K562 (cell line): ENCODE results near the gene FGGY. TPM values are rescaled to one million over a fixed set of nuclear protein-coding genes. Genes with fewer than 3 reads are reported as not detected.
A peak's percentile ranks its signal among the peaks of the same experiment; 100 is the strongest.

ENCODE experiments used
- ATAC-seq: fragments of 200-7000 bp; cut with Tn5 transposase; 3 replicates; pipeline ENCODE4 v1.9.1; 2020; ENCODE audit warnings: moderate library complexity
- BruUV-seq: library from RNA; stranded (reverse); fragments of 400-500 nt; replicated peaks from 2 replicates; lab custom pipeline; 2021; lab: Mats Ljungman, UMichigan
- CTCF ChIA-PET: fragments of 300-600 bp; formaldehyde crosslinking; extraction: SDS; loops from one replicate; lab custom pipeline; 2021; ENCODE audit warnings: low intra/inter-chr PET ratio; lab: Yijun Ruan, JAX
- POLR2A ChIA-PET: fragments of 300-600, 350-650 bp; sonication (Branson Sonifier 250); formaldehyde crosslinking; extraction: SDS; loops from one replicate; lab custom pipeline; 2021; ENCODE audit warnings: antibody characterized with exemption, inconsistent platforms; lab: Yijun Ruan, JAX
- DNase-seq, 4 experiments: peaks; one replicate each; pipeline versions ENCODE4 v3.0.0 to v3.0.0-alpha.2; 2011 to 2018; ENCODE audit warnings: low spot score in 3 of 4, mixed read lengths in 3 of 4; ENCODE audit errors: extremely low read depth in 1 of 4
- FAIRE-seq: peaks from 2 replicates; lab custom pipeline; 2011; peaks lifted over from hg19 to GRCh38; lab: Jason Lieb, UNC
- H2AFZ ChIP-seq: 2 replicates; pipeline ENCODE4 v1.6.0; 2011; ENCODE audit warnings: low read depth, low read length, control low read depth, inconsistent platforms
- H3K27ac ChIP-seq: fragments of 200-600 bp; 3 replicates; pipeline ENCODE4 v1.8.0; 2011; ENCODE audit warnings: low read depth, mild to moderate bottlenecking, control low read depth, inconsistent platforms, low read length, moderate library complexity, mixed read lengths; ENCODE audit errors: extremely low read depth
- H3K27me3 ChIP-seq, 2 experiments: fragments of 300-600 bp in 1 of 2; 2 replicates in 1 of 2; 3 replicates in 1 of 2; pipeline versions ENCODE4 v1.6.0 to v1.8.0; 2011; ENCODE audit warnings: inconsistent platforms in 2 of 2, low read length in 2 of 2, mild to moderate bottlenecking in 1 of 2, mixed read lengths in 1 of 2, moderate library complexity in 1 of 2; ENCODE audit not compliant: control insufficient read depth in 2 of 2, insufficient read depth in 2 of 2
- H3K36me3 ChIP-seq: fragments of 300-600 bp; 3 replicates; pipeline ENCODE4 v1.8.0; 2011; ENCODE audit warnings: mild to moderate bottlenecking, low read length, inconsistent platforms; ENCODE audit not compliant: control insufficient read depth, insufficient read depth
- H3K4me1 ChIP-seq, 2 experiments: fragments of 200-600 bp in 1 of 2; replicated peaks in 1 of 2; 2 replicates in 1 of 2; 3 replicates in 1 of 2; pipeline versions ENCODE4 v1.5.1 to v1.8.0; 2011; ENCODE audit warnings: inconsistent platforms in 2 of 2, low read length in 2 of 2, mild to moderate bottlenecking in 1 of 2, mixed read lengths in 1 of 2, moderate library complexity in 1 of 2; ENCODE audit not compliant: control insufficient read depth in 2 of 2, insufficient read depth in 2 of 2
- H3K4me2 ChIP-seq: 2 replicates; pipeline ENCODE4 v1.6.1; 2011; ENCODE audit warnings: low read length, control low read depth, inconsistent platforms, mixed read lengths; ENCODE audit not compliant: insufficient read depth
- H3K4me3 ChIP-seq: fragments of 200-600 bp; sonication (generic), shearing (Covaris generic); 2 replicates; pipeline ENCODE4 v1.5.1; 2016; ENCODE audit warnings: control low read depth, inconsistent platforms
- H3K79me2 ChIP-seq: fragments of 200-600 bp; 3 replicates; pipeline ENCODE4 v1.8.0; 2011; ENCODE audit warnings: low read length, inconsistent platforms; ENCODE audit not compliant: control insufficient read depth, insufficient read depth
- H3K9ac ChIP-seq, 2 experiments: 2 replicates each; pipeline versions ENCODE4 v1.6.0 to v1.6.1; 2011; ENCODE audit warnings: low read depth in 2 of 2, low read length in 2 of 2, control low read depth in 1 of 2, inconsistent platforms in 1 of 2, mild to moderate bottlenecking in 1 of 2, mixed read lengths in 1 of 2; ENCODE audit not compliant: insufficient read depth in 1 of 2
- H3K9me1 ChIP-seq: one replicate; pipeline ENCODE4 v1.6.0; 2011; ENCODE audit warnings: inconsistent platforms, mild to moderate bottlenecking, low read length, moderate library complexity; ENCODE audit not compliant: control insufficient read depth, insufficient read depth
- H3K9me3 ChIP-seq: replicated peaks from 2 replicates; pipeline ENCODE4 v1.5.1; 2011; ENCODE audit warnings: low read depth, low read length, inconsistent platforms; ENCODE audit not compliant: control insufficient read depth, insufficient read depth
- H4K20me1 ChIP-seq: replicated peaks from 2 replicates; pipeline ENCODE4 v1.6.1; 2011; ENCODE audit warnings: low read length, inconsistent platforms, mixed read lengths; ENCODE audit not compliant: control insufficient read depth, insufficient read depth
- CREM ChIP-seq: IDR thresholded peaks from 2 replicates; pipeline ENCODE4 v1.6.1; 2014; ENCODE audit warnings: antibody characterized with exemption, low read depth
- CSDE1 ChIP-seq, 2 experiments: fragments of 450-650 bp; IDR thresholded peaks; 2 replicates each; pipeline ENCODE4 v1.6.1; 2016; ENCODE audit warnings: mild to moderate bottlenecking in 1 of 2
- EP300 ChIP-seq: IDR thresholded peaks from 2 replicates; pipeline ENCODE4 v1.6.1; 2012; ENCODE audit warnings: low read length, improper control_type of control experiment
- HCFC1 ChIP-seq: IDR thresholded peaks from 2 replicates; pipeline ENCODE4 v1.6.1; 2012; ENCODE audit warnings: low read depth, low read length, improper control_type of control experiment
- HNRNPH1 ChIP-seq: fragments of 200-400 bp; formaldehyde crosslinking; optimal IDR thresholded peaks from 2 replicates; pipeline ENCODE3; 2017; ENCODE audit warnings: low read depth, mild to moderate bottlenecking, low read length, moderate library complexity
- MTF1 ChIP-seq: fragments of 250-450 bp; sonication (Bioruptor Pico); IDR thresholded peaks from 2 replicates; pipeline ENCODE4 v1.9.0; 2021; ENCODE audit warnings: moderate library complexity, mild to moderate bottlenecking, inconsistent platforms, borderline replicate concordance
- RFX1 ChIP-seq: fragments of 450-650 bp; IDR thresholded peaks from 2 replicates; pipeline ENCODE4 v1.6.1; 2016; ENCODE audit warnings: mild to moderate bottlenecking, moderate library complexity
- SNIP1 ChIP-seq: fragments of 450-650 bp; IDR thresholded peaks from 2 replicates; pipeline ENCODE4 v1.7.1; 2017; ENCODE audit warnings: low read depth, mild to moderate bottlenecking
- STAG1 ChIP-seq: sonication (generic); formaldehyde crosslinking; IDR thresholded peaks from 2 replicates; pipeline ENCODE4 v1.5.0; 2020; ENCODE audit warnings: missing genetic modification reagents, borderline replicate concordance
- STAT5B ChIP-seq: fragments of 250-450 bp; sonication (Bioruptor Pico); IDR thresholded peaks from 2 replicates; pipeline ENCODE4 v1.8.0; 2021; ENCODE audit warnings: mild to moderate bottlenecking, inconsistent platforms
- TAF15 ChIP-seq: fragments of 200-400 bp; formaldehyde crosslinking; IDR thresholded peaks from 2 replicates; pipeline ENCODE4 v1.6.1; 2017; ENCODE audit warnings: mild to moderate bottlenecking, low read depth, low read length, moderate library complexity
- TAF7 ChIP-seq: fragments of 450-650 bp; IDR thresholded peaks from 2 replicates; pipeline ENCODE4 v1.6.1; 2016; ENCODE audit warnings: missing genetic modification characterization, missing compliant biosample characterization
- TEAD1 ChIP-seq, 2 experiments: fragments of 450-650 bp in 1 of 2; sonication (generic) in 1 of 2; formaldehyde crosslinking; IDR thresholded peaks; 2 replicates each; pipeline versions ENCODE4 v1.4.0 to v1.8.0; 2020 to 2022; ENCODE audit warnings: mild to moderate bottlenecking in 2 of 2, missing genetic modification reagents in 1 of 2
- TEAD4 ChIP-seq, 2 experiments: sonication (generic) in 1 of 2; formaldehyde crosslinking in 1 of 2; IDR thresholded peaks; 2 replicates each; pipeline versions ENCODE4 v1.6.1 to v1.8.0; 2012 to 2022; ENCODE audit warnings: borderline replicate concordance in 1 of 2, inconsistent platforms in 1 of 2, low read length in 1 of 2, mild to moderate bottlenecking in 1 of 2, missing genetic modification reagents in 1 of 2
- U2AF1 ChIP-seq: fragments of 200-400 bp; formaldehyde crosslinking; optimal IDR thresholded peaks from 2 replicates; pipeline ENCODE3; 2017; ENCODE audit warnings: mild to moderate bottlenecking, low read depth, low read length, moderate library complexity
- XRCC3 ChIP-seq: fragments of 450-650 bp; IDR thresholded peaks from 2 replicates; pipeline ENCODE4 v1.6.1; 2017; ENCODE audit warnings: mild to moderate bottlenecking, moderate library complexity
- YBX1 ChIP-seq: fragments of 450-650 bp; IDR thresholded peaks from 2 replicates; pipeline ENCODE4 v1.7.1; 2016; ENCODE audit warnings: mild to moderate bottlenecking
- ZBTB49 ChIP-seq: sonication (generic); formaldehyde crosslinking; IDR thresholded peaks from 2 replicates; pipeline ENCODE4 v1.8.0; 2022; ENCODE audit warnings: missing genetic modification reagents, mild to moderate bottlenecking, borderline replicate concordance
- ZNF175 ChIP-seq: fragments of 200-800 bp; sonication (Bioruptor generic); IDR thresholded peaks from 2 replicates; pipeline ENCODE4 v1.6.1; 2016; ENCODE audit warnings: low read depth, mild to moderate bottlenecking, missing genetic modification characterization, missing compliant biosample characterization
- ZNF282 ChIP-seq: sonication (generic); formaldehyde crosslinking; IDR thresholded peaks from 2 replicates; pipeline ENCODE4 v1.8.1; 2023; ENCODE audit warnings: missing genetic modification reagents
- ZNF76 ChIP-seq: fragments of 250-450 bp; sonication (Bioruptor Pico); IDR thresholded peaks from 2 replicates; pipeline ENCODE4 v1.4.0; 2020; ENCODE audit warnings: mild to moderate bottlenecking, moderate library complexity, borderline replicate concordance
- ZNF778 ChIP-seq: fragments of 450-650 bp; formaldehyde crosslinking; IDR thresholded peaks from 2 replicates; pipeline ENCODE4 v1.4.0; 2020; ENCODE audit warnings: mild to moderate bottlenecking, moderate library complexity
- WGBS: fragments of 100-300 bp; shearing (Covaris generic); methylation state at CpG from one replicate; pipeline ENCODE4 v1.1.6; 2016; ENCODE audit warnings: low coverage, mixed read lengths; ENCODE audit not compliant: insufficient coverage; ENCODE audit errors: missing lambda C conversion rate; 5-methylcytosine and 5-hydroxymethylcytosine counted together
- in situ Hi-C: fragments of 300-500 bp; cut with MboI; formaldehyde crosslinking; loops from 4 replicates; pipeline ENCODE4 v1.15.0; 2018; ENCODE audit warnings: inconsistent platforms, mixed read lengths
- intact Hi-C: fragments of 100-400 bp; cut with micrococcal nuclease; formaldehyde crosslinking; loops from 2 replicates; pipeline ENCODE4 v1.14.2; 2022
- polyA plus RNA-seq, 8 experiments: library from polyadenylated mRNA; depleted of rRNA in 4 of 8; stranded (reverse) in 5 of 8; unstranded in 3 of 8; fragments of >200 nt; fragmentation: Nextera tagmentation in 2 of 8; fragmentation: Illumina TruSeq in 1 of 8; extraction: Ambion mirVana in 2 of 8; extraction: Trizol in 1 of 8; gene quantifications; 2 replicates each; pipeline versions ENCODE4 v1.2.1 to v1.2.3, GENCODE V29; 2011 to 2014; ENCODE audit warnings: inconsistent platforms in 1 of 8, missing spikeins in 1 of 8
- total RNA-seq, 7 experiments: library from RNA; depleted of rRNA in 6 of 7; stranded (reverse); fragments of >200 nt in 6 of 7; fragmentation: Illumina TruSeq in 2 of 7; extraction: Trizol in 2 of 7; gene quantifications; 2 replicates each; pipeline versions ENCODE4 v1.2.1 to v1.2.3, GENCODE V29; 2011 to 2021; ENCODE audit warnings: low replicate concordance in 1 of 7
- TF ChIP-seq, protein P1 (sequence below): fragments of 450-650 bp; IDR thresholded peaks from 2 replicates; pipeline ENCODE4 v1.6.1; 2016; ENCODE audit warnings: low read depth, mild to moderate bottlenecking, moderate library complexity

FGGY gene
- total and polyA plus RNA-seq, 9 of the 15 experiments (the other 6 are each of a cell fraction or from before 2014, with no cell fraction given), result 9.7 to 19.2 (median 12.6) TPM

GRCh38 chr1:59427155-59427554, 130.3 kb downstream of the FGGY start:
- ChIA-PET CTCF (no interaction called here), POLR2A (interaction anchor here (0.6 to 1.1 kb wide), 3 partner anchors 19 to 252 kb away, joined by 3 to 4 read pairs (median 4); no protein-coding TSS in a partner anchor)
- WGBS, result 5% methylated on average over 6 of the region's 7 CpGs
- BruUV-seq, result no TSS peak
- FAIRE-seq, result peak; percentile 46
- H3K9ac ChIP-seq, result no peak overlapping the region
- intact Hi-C loops, result no loop called here
- H3K9me3 ChIP-seq, result no peaks in the 10 kb centered on the region
- H3K36me3 ChIP-seq, result no peaks in the 10 kb centered on the region
- H3K4me1 ChIP-seq, result peaks cover 0 to 11% of the 10 kb centered on the region in 2 experiments; a peak in 2 of 5 replicates
- peak; percentile 22 to 68 (median 36) for DNase-seq
- ATAC-seq, result peak; percentile 97
- H2AFZ ChIP-seq, result peak overlapping the region; percentile 51
- no peaks in the 10 kb centered on the region for H3K79me2 ChIP-seq
- no peaks in the 10 kb centered on the region for H4K20me1 ChIP-seq
- no peak overlapping the region for H3K4me3 ChIP-seq
- no peaks in the 10 kb centered on the region for H3K9me1 ChIP-seq
- in situ Hi-C loops, result no loop called here
- peak overlapping the region; percentile 51; the same call in 1 of the 2 replicates for H3K4me2 ChIP-seq
- H3K27ac ChIP-seq, result no peak overlapping the region
- no peaks in the 10 kb centered on the region; a peak in 1 of 5 replicates for H3K27me3 ChIP-seq
- TF ChIP-seq, protein P1, sequence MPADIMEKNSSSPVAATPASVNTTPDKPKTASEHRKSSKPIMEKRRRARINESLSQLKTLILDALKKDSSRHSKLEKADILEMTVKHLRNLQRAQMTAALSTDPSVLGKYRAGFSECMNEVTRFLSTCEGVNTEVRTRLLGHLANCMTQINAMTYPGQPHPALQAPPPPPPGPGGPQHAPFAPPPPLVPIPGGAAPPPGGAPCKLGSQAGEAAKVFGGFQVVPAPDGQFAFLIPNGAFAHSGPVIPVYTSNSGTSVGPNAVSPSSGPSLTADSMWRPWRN, result no peak
- no peak for TF ChIP-seq TAF7
- TF ChIP-seq TEAD4 (IDR thresholded peaks at IDR 0.05; ENCODE audit: low read length), result peak; percentile 66
- no peak for TF ChIP-seq TEAD4 (CRISPR knock-in tag; IDR thresholded peaks at IDR 0.05; ENCODE audit: borderline replicate concordance)
- no peak for TF ChIP-seq STAG1
- 0 out of 2 replicates have a peak, but pooled peaks have one; percentile 26 for TF ChIP-seq CREM
- TF ChIP-seq U2AF1, result no peak
- TF ChIP-seq CSDE1 (IDR thresholded peaks at IDR 0.05), result no peak
- no peak for TF ChIP-seq ZNF778 (CRISPR knock-in tag)
- no peak for TF ChIP-seq STAT5B (CRISPR knock-in tag)
- no peak for TF ChIP-seq MTF1
- TF ChIP-seq YBX1, result no peak
- no peak for TF ChIP-seq SNIP1
- no peak for TF ChIP-seq TAF15
- TF ChIP-seq ZNF76 (CRISPR knock-in tag), result no peak
- TF ChIP-seq HCFC1, result no peak
- TF ChIP-seq ZNF282 (CRISPR knock-in tag), result no peak
- peak; percentile 81 for TF ChIP-seq EP300
- peak; percentile 46 to 83; a peak in 2 of 4 replicates for TF ChIP-seq TEAD1 (CRISPR knock-in tag; IDR thresholded peaks at IDR 0.05)
- TF ChIP-seq HNRNPH1, result no peak
- TF ChIP-seq XRCC3, result no peak
- no peak for TF ChIP-seq ZNF175 (CRISPR knock-in tag)
- no peak for TF ChIP-seq RFX1
- no peak for TF ChIP-seq ZBTB49 (CRISPR knock-in tag)
